Large intestine (tissue), 3 donors: ENCODE data around the gene TMEM247. TPM values are rescaled to one million over a fixed set of nuclear protein-coding genes. Genes with fewer than 3 reads are reported as not detected.
"Not testable (repeated sequence)": the region's sequence is repeated elsewhere in the genome, so short reads cannot be mapped to it uniquely, and the experiment has no call there.

Source experiments
- DNase-seq, 2 donors: peaks; one replicate each; pipeline versions ENCODE4 v3.0.0 to v3.0.0-alpha.2; 2013
- H3K27ac ChIP-seq: one replicate; pipeline ENCODE4 v1.5.1; 2013; ENCODE audit warnings: low read length
- H3K27me3 ChIP-seq: 2 replicates; pipeline ENCODE4 v1.6.1; 2013; ENCODE audit warnings: low read length; ENCODE audit not compliant: control insufficient read depth, insufficient read depth
- H3K36me3 ChIP-seq: 2 replicates; pipeline ENCODE4 v1.6.1; 2013; ENCODE audit warnings: low read length; ENCODE audit not compliant: control insufficient read depth, insufficient read depth
- H3K4me1 ChIP-seq: one replicate; pipeline ENCODE4 v1.6.1; 2013; ENCODE audit warnings: low read length; ENCODE audit not compliant: control insufficient read depth, insufficient read depth
- H3K4me3 ChIP-seq: one replicate; pipeline ENCODE4 v1.5.1; 2013; ENCODE audit warnings: low read length
- H3K9me3 ChIP-seq: one replicate; pipeline ENCODE4 v1.6.1; 2013; ENCODE audit warnings: mild to moderate bottlenecking, low read depth, low read length, moderate library complexity; ENCODE audit not compliant: control insufficient read depth
- WGBS: methylation state at CpG from one replicate; pipeline ENCODE4 v1.1.5; 2013; ENCODE audit warnings: low lambda C conversion rate; ENCODE audit not compliant: insufficient coverage; 5-methylcytosine and 5-hydroxymethylcytosine counted together
- polyA plus RNA-seq: library from polyadenylated mRNA; unstranded; fragments of 120-200 nt; gene quantifications from one replicate; pipeline ENCODE4 v1.2.1, GENCODE V29; 2013

Gene TMEM247
- polyA plus RNA-seq, 1 donor = not detected

- no peaks in the 10 kb centered on the region for H3K36me3 ChIP-seq
- H3K4me1 ChIP-seq = no peaks in the 10 kb centered on the region
- DNase-seq = no peak
- peaks cover 2% of the 10 kb centered on the region for H3K27me3 ChIP-seq
- WGBS = no CpG with 5 or more reads among the region's 5 CpGs
- H3K4me3 ChIP-seq = no peak overlapping the region
- H3K27ac ChIP-seq = no peak overlapping the region
- no peaks in the 10 kb centered on the region for H3K9me3 ChIP-seq
These were observed 8.3 kb upstream of the TMEM247 start for GRCh38 chr2:46471019-46471583.

GRCh38 chr2:46471697-46472096, 7.7 kb upstream of the TMEM247 start:
- no CpG with 5 or more reads among the region's 1 CpG for WGBS
- no peak for DNase-seq

GRCh38 chr2:46472165-46472564, 7.2 kb upstream of the TMEM247 start:
- H3K27me3 ChIP-seq, H3K9me3 ChIP-seq, H3K36me3 ChIP-seq, H3K27ac ChIP-seq, H3K4me1 ChIP-seq, DNase-seq, H3K4me3 ChIP-seq: not testable (repeated sequence)
- WGBS = no CpG with 5 or more reads among the region's 5 CpGs

More at GRCh38 chr2:46471697-46472096, 7.7 kb upstream of the TMEM247 start:
- H3K4me1 ChIP-seq = no peaks in the 10 kb centered on the region
- H3K27me3 ChIP-seq = peaks cover 2% of the 10 kb centered on the region
- no peak overlapping the region for H3K4me3 ChIP-seq
- no peak overlapping the region for H3K27ac ChIP-seq
- no peaks in the 10 kb centered on the region for H3K9me3 ChIP-seq
- no peaks in the 10 kb centered on the region for H3K36me3 ChIP-seq

GRCh38 chr2:46477462-46477861, 1.9 kb upstream of the TMEM247 start:
- not testable (repeated sequence) for H3K9me3 ChIP-seq, H3K4me1 ChIP-seq, H3K27ac ChIP-seq, H3K4me3 ChIP-seq, H3K36me3 ChIP-seq, H3K27me3 ChIP-seq, DNase-seq
- WGBS = no CpG with 5 or more reads among the region's 8 CpGs

- WGBS = 100% methylated on average over 2 of the region's 10 CpGs
These were observed 1.4 kb upstream of the TMEM247 start for GRCh38 chr2:46477925-46478324.

GRCh38 chr2:46480562-46480961, 1.2 kb downstream of the TMEM247 start:
- Histone ChIP-seq H3K4me1 (no peaks in the 10 kb centered on the region), H3K27ac (no peak overlapping the region), H3K27me3 (no peaks in the 10 kb centered on the region), H3K4me3 (no peak overlapping the region), H3K36me3 (no peaks in the 10 kb centered on the region), H3K9me3 (peaks cover 3% of the 10 kb centered on the region)
- DNase-seq = no peak
- 89% methylated on average over 3 of the region's 24 CpGs for WGBS

More at GRCh38 chr2:46477925-46478324, 1.4 kb upstream of the TMEM247 start:
- Histone ChIP-seq H3K36me3 (no peaks in the 10 kb centered on the region), H3K27me3 (no peaks in the 10 kb centered on the region), H3K4me3 (no peak overlapping the region), H3K4me1 (no peaks in the 10 kb centered on the region), H3K9me3 (peaks cover 3% of the 10 kb centered on the region), H3K27ac (no peak overlapping the region)
- no peak for DNase-seq

GRCh38 chr2:46481198-46482193, 2.1 kb downstream of the TMEM247 start:
- DNase-seq = peak in 1 of 2 donors; percentile 18
- H3K4me3 ChIP-seq = no peak overlapping the region
- no peaks in the 10 kb centered on the region for H3K36me3 ChIP-seq
- H3K27me3 ChIP-seq = no peaks in the 10 kb centered on the region
- no CpG with 5 or more reads among the region's 6 CpGs for WGBS
- peaks cover 3% of the 10 kb centered on the region for H3K9me3 ChIP-seq
- no peak overlapping the region for H3K27ac ChIP-seq
- H3K4me1 ChIP-seq = no peaks in the 10 kb centered on the region

GRCh38 chr2:46482490-46482889, 3.1 kb downstream of the TMEM247 start:
- H3K27me3 ChIP-seq = no peaks in the 10 kb centered on the region
- DNase-seq = peak in 1 of 2 donors; percentile 43
- no peak overlapping the region for H3K27ac ChIP-seq
- no peak overlapping the region for H3K4me3 ChIP-seq
- peaks cover 2% of the 10 kb centered on the region for H3K9me3 ChIP-seq
- no peaks in the 10 kb centered on the region for H3K36me3 ChIP-seq
- WGBS = no CpG with 5 or more reads among the region's 4 CpGs
- H3K4me1 ChIP-seq = no peaks in the 10 kb centered on the region

GRCh38 chr2:46485002-46485401, 5.6 kb downstream of the TMEM247 start:
- whole genome bisulfite sequencing = no CpG with 5 or more reads among the region's 5 CpGs

GRCh38 chr2:46486436-46486835, 7.1 kb downstream of the TMEM247 start:
- no peaks in the 10 kb centered on the region for H3K27me3 ChIP-seq
- DNase-seq = no peak
- no peak overlapping the region for H3K27ac ChIP-seq
- no peaks in the 10 kb centered on the region for H3K9me3 ChIP-seq
- H3K4me1 ChIP-seq = peaks cover 8% of the 10 kb centered on the region
- no peaks in the 10 kb centered on the region for H3K36me3 ChIP-seq
- no peak overlapping the region for H3K4me3 ChIP-seq
- WGBS = no CpG with 5 or more reads among the region's 3 CpGs

More at GRCh38 chr2:46485002-46485401, 5.6 kb downstream of the TMEM247 start:
- no peak overlapping the region for H3K4me3 ChIP-seq
- no peaks in the 10 kb centered on the region for H3K4me1 ChIP-seq
- no peaks in the 10 kb centered on the region for H3K9me3 ChIP-seq
- no peaks in the 10 kb centered on the region for H3K36me3 ChIP-seq
- DNase-seq = no peak
- no peaks in the 10 kb centered on the region for H3K27me3 ChIP-seq
- H3K27ac ChIP-seq = no peak overlapping the region
